ENCODE measurements around the gene QSER1. TPM values are rescaled to one million over a fixed set of nuclear protein-coding genes. Genes with fewer than 3 reads are reported as not detected.
"Not testable (repeated sequence)": the region's sequence is repeated elsewhere in the genome, so short reads cannot be mapped to it uniquely, and the experiment has no call there.

Gene QSER1
- total RNA-seq, 2 experiments from 2014 or later: 10.1 to 12.3 TPM

- CTCF ChIA-PET: interaction anchor here (0.6 kb wide), 1 partner anchor 198 kb away, joined by 3 read pairs; no protein-coding TSS in a partner anchor
- peaks cover 9% of the 10 kb centered on the region for H3K36me3 Mint-ChIP-seq (ENCODE audit: low read depth)
- H3K27ac Mint-ChIP-seq: no peak overlapping the region
- H3K4me3 Mint-ChIP-seq: no peak overlapping the region
- H3K9me3 Mint-ChIP-seq: no peaks in the 10 kb centered on the region
- no peaks in the 10 kb centered on the region for H3K27me3 Mint-ChIP-seq (ENCODE audit: low read depth)
- intact Hi-C loops (cut with micrococcal nuclease): no loop called here
- DNase-seq: no peak
- peaks cover 18% of the 10 kb centered on the region for H3K4me1 Mint-ChIP-seq (ENCODE audit: low read depth)
Measured at GRCh38 chr11:32911413-32911812, 18.8 kb downstream of the QSER1 start.

DNA sequence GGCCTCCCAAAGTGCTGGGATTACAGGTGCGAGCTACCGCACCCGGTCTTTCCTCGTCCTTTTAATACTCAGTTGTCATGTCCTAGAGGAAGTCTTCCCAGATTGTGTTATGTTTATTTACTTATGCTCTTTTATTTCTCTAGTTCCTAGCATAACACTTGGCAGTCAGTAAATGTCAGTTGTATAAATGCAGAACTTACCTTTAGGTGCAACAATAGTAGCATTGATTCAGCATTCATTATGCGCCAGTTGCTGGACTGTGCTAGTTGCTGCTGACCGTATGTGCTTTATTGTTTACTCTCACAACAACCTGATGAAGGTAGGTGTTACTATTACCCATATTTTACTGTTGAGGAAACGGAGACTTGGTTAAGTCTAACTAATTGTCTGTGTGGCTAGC, 20.8 kb downstream of the QSER1 start:
- Mint-ChIP-seq H3K36me3 (ENCODE audit: low read depth) (peaks cover 11% of the 10 kb centered on the region), H3K27ac (no peak overlapping the region), H3K4me3 (no peak overlapping the region), H3K4me1 (ENCODE audit: low read depth) (peaks cover 21% of the 10 kb centered on the region), H3K27me3 (ENCODE audit: low read depth) (no peaks in the 10 kb centered on the region), H3K9me3 (no peaks in the 10 kb centered on the region)
- CTCF ChIA-PET: interaction anchor here (1.0 to 1.1 kb wide), 2 partner anchors 8 to 152 kb away, joined by 3 to 4 read pairs; no protein-coding TSS in a partner anchor
- DNase-seq: no peak
- intact Hi-C loops (cut with micrococcal nuclease): no loop called here

DNA sequence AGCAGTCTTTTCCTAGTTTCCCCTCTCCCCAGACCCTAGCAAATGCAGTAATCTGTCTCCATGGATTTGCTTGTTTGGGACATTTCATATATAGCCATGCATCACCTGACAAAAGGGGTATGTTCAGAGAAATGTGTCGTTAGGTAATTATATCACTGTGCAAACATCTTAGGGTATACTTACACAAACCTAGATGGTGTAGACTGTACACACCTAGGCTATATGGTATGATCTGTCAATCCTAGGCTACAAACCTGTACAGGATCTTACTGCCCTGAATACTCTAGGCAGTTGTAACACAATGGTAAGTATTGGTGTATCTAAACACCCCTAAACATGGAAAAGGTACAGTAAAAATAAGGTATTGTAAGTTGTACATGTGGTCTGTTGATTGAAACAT, 23.8 kb downstream of the QSER1 start:
- intact Hi-C loops (cut with micrococcal nuclease): no loop called here
- Mint-ChIP-seq H3K27ac (no peak overlapping the region), H3K4me1 (ENCODE audit: low read depth) (peaks cover 23% of the 10 kb centered on the region), H3K9me3 (no peaks in the 10 kb centered on the region), H3K27me3 (ENCODE audit: low read depth) (no peaks in the 10 kb centered on the region), H3K36me3 (ENCODE audit: low read depth) (peaks cover 2% of the 10 kb centered on the region), H3K4me3 (no peak overlapping the region)
- no peak for DNase-seq
- CTCF ChIA-PET: no interaction called here

- Mint-ChIP-seq H3K27me3 (ENCODE audit: low read depth) (no peaks in the 10 kb centered on the region), H3K4me3 (no peak overlapping the region), H3K9me3 (no peaks in the 10 kb centered on the region), H3K4me1 (ENCODE audit: low read depth) (peaks cover 23% of the 10 kb centered on the region), H3K27ac (no peak overlapping the region), H3K36me3 (ENCODE audit: low read depth) (peaks cover 2% of the 10 kb centered on the region)
- intact Hi-C loops (cut with micrococcal nuclease): no loop called here
- CTCF ChIA-PET: no interaction called here
- no peak for DNase-seq
Measured at GRCh38 chr11:32916994-32917393, 24.4 kb downstream of the QSER1 start.

DNA sequence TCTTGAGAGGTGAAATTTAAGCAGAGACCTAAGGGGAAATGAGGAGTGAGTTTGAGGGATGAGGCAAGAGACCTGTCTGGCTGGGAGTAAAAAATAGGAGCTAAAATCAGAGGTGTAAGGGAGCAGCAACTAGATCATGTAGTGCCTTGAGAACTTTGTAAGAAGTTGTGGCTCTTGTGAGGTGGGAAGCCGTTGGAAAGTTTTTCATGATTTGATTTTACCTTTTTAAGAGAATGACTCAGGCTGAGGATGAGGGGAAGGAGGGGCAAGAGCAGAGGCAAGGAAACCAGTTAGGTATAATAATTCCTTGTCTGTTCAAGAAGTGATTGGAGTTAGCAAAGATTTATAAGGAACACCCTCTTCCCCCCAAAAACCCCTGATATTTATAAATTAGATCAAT, 25.8 kb downstream of the QSER1 start:
- Mint-ChIP-seq H3K4me3 (no peak overlapping the region), H3K27ac (no peak overlapping the region)
- CTCF ChIA-PET: interaction anchor here (0.6 kb wide), 1 partner anchor 237 kb away, joined by 3 read pairs; no protein-coding TSS in a partner anchor

DNA sequence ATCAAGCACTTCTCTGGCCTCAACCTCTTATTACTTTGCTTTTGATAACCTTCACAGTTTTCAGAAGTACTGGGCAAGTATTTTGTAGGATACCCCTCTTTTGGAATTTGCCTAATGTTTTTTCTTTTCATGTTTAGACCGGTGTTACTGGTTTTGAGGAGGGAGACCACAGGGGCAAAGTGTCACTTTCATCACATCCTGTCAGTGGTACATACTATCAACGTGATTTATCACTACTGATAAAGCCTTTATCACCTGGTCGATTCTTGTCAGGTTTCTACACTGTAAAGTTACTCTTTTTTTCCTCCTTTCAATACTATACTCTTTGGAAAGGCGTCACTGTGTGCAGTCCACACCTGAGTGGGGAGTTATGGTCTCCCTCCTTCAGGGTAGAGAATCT, 26.7 kb downstream of the QSER1 start:
- Mint-ChIP-seq H3K4me1 (ENCODE audit: low read depth) (peaks cover 21% of the 10 kb centered on the region), H3K27me3 (ENCODE audit: low read depth) (no peaks in the 10 kb centered on the region), H3K27ac (no peak overlapping the region), H3K9me3 (no peaks in the 10 kb centered on the region), H3K4me3 (no peak overlapping the region), H3K36me3 (ENCODE audit: low read depth) (peaks cover 2% of the 10 kb centered on the region)
- DNase-seq: no peak
- CTCF ChIA-PET: no interaction called here
- intact Hi-C loops (cut with micrococcal nuclease): no loop called here

More for the DNA sequence above, 25.8 kb downstream of the QSER1 start:
- no peak for DNase-seq
- intact Hi-C loops (cut with micrococcal nuclease): no loop called here
- peaks cover 22% of the 10 kb centered on the region for H3K4me1 Mint-ChIP-seq (ENCODE audit: low read depth)
- H3K27me3 Mint-ChIP-seq (ENCODE audit: low read depth): no peaks in the 10 kb centered on the region
- H3K9me3 Mint-ChIP-seq: no peaks in the 10 kb centered on the region
- peaks cover 2% of the 10 kb centered on the region for H3K36me3 Mint-ChIP-seq (ENCODE audit: low read depth)

DNA sequence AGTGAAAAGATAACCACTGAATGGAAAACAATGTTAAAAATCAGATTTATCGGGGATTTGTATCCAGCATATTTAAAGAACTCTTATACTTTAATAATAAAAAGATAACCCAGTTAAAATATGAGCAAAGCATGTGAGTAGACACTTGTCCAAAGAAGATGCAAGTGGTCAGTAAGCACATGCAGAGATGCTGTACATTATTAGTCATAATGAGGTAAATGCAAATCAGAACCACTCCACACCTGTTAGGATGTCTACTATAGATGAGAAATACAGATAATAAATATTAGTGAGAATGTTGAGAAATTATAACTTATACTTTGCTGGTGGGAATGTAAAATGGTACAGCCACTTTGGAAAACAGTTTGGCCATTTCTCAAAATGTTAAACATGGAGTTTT, 28.0 kb downstream of the QSER1 start:
- Mint-ChIP-seq H3K9me3 (no peaks in the 10 kb centered on the region), H3K4me1 (ENCODE audit: low read depth) (peaks cover 21% of the 10 kb centered on the region), H3K4me3 (no peak overlapping the region), H3K27me3 (ENCODE audit: low read depth) (no peaks in the 10 kb centered on the region), H3K36me3 (ENCODE audit: low read depth) (peaks cover 5% of the 10 kb centered on the region), H3K27ac (no peak overlapping the region)
- intact Hi-C loops (cut with micrococcal nuclease): no loop called here
- DNase-seq: no peak
- CTCF ChIA-PET: interaction anchor here (0.6 kb wide), 1 partner anchor 64 kb away, joined by 5 read pairs; no protein-coding TSS in a partner anchor

- intact Hi-C loops (cut with micrococcal nuclease): no loop called here
Measured at GRCh38 chr11:32921204-32921603, 28.6 kb downstream of the QSER1 start.

DNA sequence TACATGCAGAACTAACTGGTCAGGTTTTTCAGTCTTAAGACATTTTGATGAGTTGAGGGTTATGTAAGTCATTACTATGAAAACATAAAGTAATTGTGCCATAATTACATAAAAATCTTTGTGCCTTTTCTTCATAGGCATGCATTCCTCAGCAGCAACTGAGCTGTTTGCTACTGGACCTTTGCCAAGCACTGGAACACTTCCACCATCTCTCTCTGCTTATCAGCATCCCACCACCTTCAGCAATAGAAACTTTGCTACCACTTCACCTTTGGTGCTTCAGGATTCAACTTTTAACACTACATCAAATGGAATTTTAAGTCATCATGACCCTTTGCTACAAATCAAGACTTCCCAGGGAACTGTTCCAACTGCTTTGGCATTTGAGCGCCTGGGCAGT, 39.0 kb downstream of the QSER1 start:
- no peak for DNase-seq
- Mint-ChIP-seq H3K4me3 (no peak overlapping the region), H3K27me3 (ENCODE audit: low read depth) (no peaks in the 10 kb centered on the region), H3K4me1 (ENCODE audit: low read depth) (no peaks in the 10 kb centered on the region), H3K36me3 (ENCODE audit: low read depth) (peaks cover 49% of the 10 kb centered on the region), H3K9me3 (no peaks in the 10 kb centered on the region), H3K27ac (no peak overlapping the region)
- intact Hi-C loops (cut with micrococcal nuclease): no loop called here
- CTCF ChIA-PET: no interaction called here

More at GRCh38 chr11:32921204-32921603, 28.6 kb downstream of the QSER1 start:
- CTCF ChIA-PET: interaction anchor here (0.6 kb wide), 1 partner anchor 261 kb away, joined by 3 read pairs; no protein-coding TSS in a partner anchor
- H3K27me3 Mint-ChIP-seq (ENCODE audit: low read depth): no peaks in the 10 kb centered on the region
- peaks cover 5% of the 10 kb centered on the region for H3K36me3 Mint-ChIP-seq (ENCODE audit: low read depth)
- no peaks in the 10 kb centered on the region for H3K9me3 Mint-ChIP-seq
- no peak for DNase-seq
- no peak overlapping the region for H3K27ac Mint-ChIP-seq
- no peak overlapping the region for H3K4me3 Mint-ChIP-seq
- peaks cover 21% of the 10 kb centered on the region for H3K4me1 Mint-ChIP-seq (ENCODE audit: low read depth)

DNA sequence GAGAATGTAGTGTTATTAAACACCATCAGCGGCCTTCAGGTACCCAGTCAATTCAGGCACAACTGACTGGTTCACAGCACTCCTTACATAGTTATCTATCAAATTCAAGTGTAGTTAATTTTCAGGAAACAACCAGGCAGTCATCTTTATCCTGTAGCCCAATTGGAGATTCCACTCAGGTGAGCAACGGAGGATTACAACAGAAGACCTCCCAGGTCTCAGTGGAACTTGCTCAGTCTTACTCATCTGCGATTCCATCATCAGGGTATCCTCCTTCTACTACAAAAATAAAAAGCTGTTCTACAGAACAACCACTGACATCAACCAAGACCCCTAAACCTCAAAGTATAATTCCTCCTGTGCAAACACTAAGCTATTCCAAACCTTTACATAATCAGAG, 39.6 kb downstream of the QSER1 start:
- intact Hi-C loops (cut with micrococcal nuclease): no loop called here
- no peaks in the 10 kb centered on the region for H3K9me3 Mint-ChIP-seq

GRCh38 chr11:32935462-32936029, 42.9 kb downstream of the QSER1 start:
- Mint-ChIP-seq H3K4me1 (ENCODE audit: low read depth) (peaks cover 12% of the 10 kb centered on the region), H3K27me3 (ENCODE audit: low read depth) (no peaks in the 10 kb centered on the region), H3K9me3 (no peaks in the 10 kb centered on the region), H3K27ac (no peak overlapping the region), H3K4me3 (no peak overlapping the region), H3K36me3 (ENCODE audit: low read depth) (peaks cover 75% of the 10 kb centered on the region)
- CTCF ChIA-PET: no interaction called here
- no peak for DNase-seq
- intact Hi-C loops (cut with micrococcal nuclease): no loop called here

More for the DNA sequence above, 39.6 kb downstream of the QSER1 start:
- Mint-ChIP-seq H3K27ac (no peak overlapping the region), H3K27me3 (ENCODE audit: low read depth) (no peaks in the 10 kb centered on the region), H3K4me3 (no peak overlapping the region), H3K4me1 (ENCODE audit: low read depth) (no peaks in the 10 kb centered on the region), H3K36me3 (ENCODE audit: low read depth) (peaks cover 55% of the 10 kb centered on the region)
- CTCF ChIA-PET: no interaction called here
- no peak for DNase-seq

DNA sequence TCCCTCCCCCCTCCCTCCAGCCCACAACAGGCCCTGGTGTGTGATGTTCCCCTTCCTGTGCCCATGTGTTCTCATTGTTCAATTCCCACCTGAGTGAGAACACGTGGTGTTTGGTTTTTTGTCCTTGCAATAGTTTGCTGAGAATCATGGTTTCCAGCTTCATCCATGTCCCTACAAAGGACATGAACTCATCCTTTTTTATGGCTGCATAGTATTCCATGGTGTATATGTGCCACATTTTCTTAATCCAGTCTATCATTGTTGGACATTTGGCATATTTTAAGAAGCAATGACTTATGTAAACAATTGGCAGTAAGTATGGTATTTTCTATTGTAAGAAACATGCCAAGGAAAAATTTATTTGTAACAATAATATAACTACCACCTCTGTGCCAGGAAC, 43.6 kb downstream of the QSER1 start:
- H3K27me3 Mint-ChIP-seq (ENCODE audit: low read depth); intact Hi-C loops (cut with micrococcal nuclease); H3K9me3 Mint-ChIP-seq; DNase-seq; H3K27ac Mint-ChIP-seq; CTCF ChIA-PET; H3K4me3 Mint-ChIP-seq: not testable (repeated sequence)
- H3K36me3 Mint-ChIP-seq (ENCODE audit: low read depth): peaks cover 77% of the 10 kb centered on the region
- peaks cover 16% of the 10 kb centered on the region for H3K4me1 Mint-ChIP-seq (ENCODE audit: low read depth)

DNA sequence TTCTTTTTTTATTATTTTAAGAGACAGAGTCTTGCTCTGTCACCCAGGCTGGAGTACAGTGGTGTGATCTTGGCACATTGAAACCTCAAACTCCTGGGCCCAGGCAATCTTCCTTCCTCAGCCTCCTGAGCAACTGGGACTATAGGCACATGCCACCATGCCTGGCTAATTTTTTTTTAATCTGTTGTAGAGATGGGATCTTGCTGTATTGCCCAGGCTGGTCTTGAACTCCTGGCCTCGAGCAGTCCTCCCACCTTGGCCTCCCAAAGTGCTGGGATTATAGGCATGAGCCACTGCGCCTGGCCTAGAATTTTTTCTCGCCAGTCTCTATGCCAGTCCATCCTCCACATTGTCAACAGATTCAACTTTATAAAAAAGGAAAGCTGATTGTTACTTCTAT, 44.7 kb downstream of the QSER1 start:
- intact Hi-C loops (cut with micrococcal nuclease); H3K4me3 Mint-ChIP-seq; H3K27ac Mint-ChIP-seq; H3K9me3 Mint-ChIP-seq; H3K27me3 Mint-ChIP-seq (ENCODE audit: low read depth); DNase-seq: not testable (repeated sequence)
- Mint-ChIP-seq H3K4me1 (ENCODE audit: low read depth) (peaks cover 16% of the 10 kb centered on the region), H3K36me3 (ENCODE audit: low read depth) (peaks cover 69% of the 10 kb centered on the region)
- CTCF ChIA-PET: interaction anchor here (0.7 kb wide), 1 partner anchor 377 kb away, joined by 3 read pairs; no protein-coding TSS in a partner anchor

All from activated naive CD4-positive, alpha-beta T cell treated with anti-CD3 and anti-CD28 coated beads for 36 hours (primary cell).